Measurements from ENCODE around the gene NEB. TPM values are rescaled to one million over a fixed set of nuclear protein-coding genes. Genes with fewer than 3 reads are reported as not detected.

Gene NEB, protein sequence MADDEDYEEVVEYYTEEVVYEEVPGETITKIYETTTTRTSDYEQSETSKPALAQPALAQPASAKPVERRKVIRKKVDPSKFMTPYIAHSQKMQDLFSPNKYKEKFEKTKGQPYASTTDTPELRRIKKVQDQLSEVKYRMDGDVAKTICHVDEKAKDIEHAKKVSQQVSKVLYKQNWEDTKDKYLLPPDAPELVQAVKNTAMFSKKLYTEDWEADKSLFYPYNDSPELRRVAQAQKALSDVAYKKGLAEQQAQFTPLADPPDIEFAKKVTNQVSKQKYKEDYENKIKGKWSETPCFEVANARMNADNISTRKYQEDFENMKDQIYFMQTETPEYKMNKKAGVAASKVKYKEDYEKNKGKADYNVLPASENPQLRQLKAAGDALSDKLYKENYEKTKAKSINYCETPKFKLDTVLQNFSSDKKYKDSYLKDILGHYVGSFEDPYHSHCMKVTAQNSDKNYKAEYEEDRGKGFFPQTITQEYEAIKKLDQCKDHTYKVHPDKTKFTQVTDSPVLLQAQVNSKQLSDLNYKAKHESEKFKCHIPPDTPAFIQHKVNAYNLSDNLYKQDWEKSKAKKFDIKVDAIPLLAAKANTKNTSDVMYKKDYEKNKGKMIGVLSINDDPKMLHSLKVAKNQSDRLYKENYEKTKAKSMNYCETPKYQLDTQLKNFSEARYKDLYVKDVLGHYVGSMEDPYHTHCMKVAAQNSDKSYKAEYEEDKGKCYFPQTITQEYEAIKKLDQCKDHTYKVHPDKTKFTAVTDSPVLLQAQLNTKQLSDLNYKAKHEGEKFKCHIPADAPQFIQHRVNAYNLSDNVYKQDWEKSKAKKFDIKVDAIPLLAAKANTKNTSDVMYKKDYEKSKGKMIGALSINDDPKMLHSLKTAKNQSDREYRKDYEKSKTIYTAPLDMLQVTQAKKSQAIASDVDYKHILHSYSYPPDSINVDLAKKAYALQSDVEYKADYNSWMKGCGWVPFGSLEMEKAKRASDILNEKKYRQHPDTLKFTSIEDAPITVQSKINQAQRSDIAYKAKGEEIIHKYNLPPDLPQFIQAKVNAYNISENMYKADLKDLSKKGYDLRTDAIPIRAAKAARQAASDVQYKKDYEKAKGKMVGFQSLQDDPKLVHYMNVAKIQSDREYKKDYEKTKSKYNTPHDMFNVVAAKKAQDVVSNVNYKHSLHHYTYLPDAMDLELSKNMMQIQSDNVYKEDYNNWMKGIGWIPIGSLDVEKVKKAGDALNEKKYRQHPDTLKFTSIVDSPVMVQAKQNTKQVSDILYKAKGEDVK (N-terminal part only)
- total RNA-seq (1,157 TPM), polyA plus RNA-seq (ENCODE audit: insufficient read depth in 1 of 8, insufficient read length in 8 of 8, low replicate concordance in 1 of 8) (1,000 to 10,000 TPM in 4 of 8 donors, 100 to 1,000 TPM in 4; 673 to 1,381 (median 976) TPM)
- long read RNA-seq, donor 1, partial matches to known transcripts, result 90 of 96 reads
- long read RNA-seq, donor 1, other reads (novel, unspliced or antisense), result 5 of 96 reads
- long read RNA-seq, donor 2, partial matches to known transcripts, result 7 of 7 reads
- long read RNA-seq, donor 2, other reads (novel, unspliced or antisense), result 0 of 7 reads
- long read RNA-seq, donor 3, partial matches to known transcripts, result 721 of 725 reads
- long read RNA-seq, donor 3, other reads (novel, unspliced or antisense), result 0 of 725 reads
- long read RNA-seq, donor 4, partial matches to known transcripts, result 97 of 99 reads
- long read RNA-seq, donor 4, other reads (novel, unspliced or antisense), result 0 of 99 reads
- long read RNA-seq, donor 5, partial matches to known transcripts, result 397 of 398 reads
- long read RNA-seq, donor 5, other reads (novel, unspliced or antisense), result 0 of 398 reads
- long read RNA-seq, donor 6, partial matches to known transcripts, result 374 of 375 reads
- long read RNA-seq, donor 6, other reads (novel, unspliced or antisense), result 0 of 375 reads
- long read RNA-seq, donor 7, partial matches to known transcripts, result 174 of 177 reads
- long read RNA-seq, donor 7, other reads (novel, unspliced or antisense), result 0 of 177 reads
- long read RNA-seq, donor 8, partial matches to known transcripts, result 215 of 217 reads
- long read RNA-seq, donor 8, other reads (novel, unspliced or antisense), result 0 of 217 reads
- long read RNA-seq, donor 9, partial matches to known transcripts, result 583 of 586 reads
- long read RNA-seq, donor 9, other reads (novel, unspliced or antisense), result 0 of 586 reads
- long read RNA-seq, donor 10, partial matches to known transcripts, result 646 of 656 reads
- long read RNA-seq, donor 10, other reads (novel, unspliced or antisense), result 5 of 656 reads
- long read RNA-seq, donor 11, partial matches to known transcripts, result 198 of 202 reads
- long read RNA-seq, donor 11, other reads (novel, unspliced or antisense), result 0 of 202 reads

GRCh38 chr2:151733771-151734672, at the start of gene NEB:
NEB (minus strand) TSS chr2:151734476; CDS start chr2:151733156, 1,320 bp downstream.
- WGBS (ENCODE audit: insufficient coverage), result 17% methylated on average over 2 of the region's 11 CpGs
- Histone ChIP-seq H3K27me3 (ENCODE audit: control insufficient read depth, insufficient read depth, low read length) (no peaks in the 10 kb centered on the region), H3K27ac (ENCODE audit: low read length) (peak within 1 kb of the TSS; percentile 93), H3K36me3 (ENCODE audit: control insufficient read depth, insufficient read depth, low read length) (peaks cover 7% of the 10 kb centered on the region), H3K4me1 (ENCODE audit: control insufficient read depth, insufficient read depth, low read length) (peaks cover 8% of the 10 kb centered on the region), H3K9me3 (replicated peaks; ENCODE audit: control insufficient read depth, low read depth, low read length) (peaks cover 2% of the 10 kb centered on the region), H3K4me3 (ENCODE audit: low read length) (peak within 1 kb of the TSS; percentile 29)
- DNase-seq, result peak; percentile 87

DNA sequence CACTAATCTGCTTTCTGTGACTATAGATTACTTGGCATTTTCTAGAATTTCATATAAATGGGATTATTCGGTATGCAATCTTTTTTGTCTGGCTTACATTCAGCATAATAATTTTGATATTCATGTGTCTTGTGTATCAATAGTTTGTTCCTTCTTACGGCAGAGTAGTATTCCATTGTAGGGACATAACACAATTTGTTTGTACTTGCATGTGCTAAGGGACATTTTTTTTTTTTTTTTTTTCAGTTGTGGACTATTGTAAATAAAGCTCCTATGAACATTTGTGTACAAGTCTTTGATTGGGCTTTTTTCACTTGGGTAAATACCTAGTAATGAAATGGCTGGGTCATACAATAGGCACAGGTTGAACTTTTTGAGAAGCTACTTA, 48.9 kb upstream of the NEB start:
- no CpG with 5 or more reads among the region's 2 CpGs for WGBS (ENCODE audit: insufficient coverage)
- no peak overlapping the region for H3K27ac ChIP-seq (ENCODE audit: low read length)
- no peaks in the 10 kb centered on the region for H3K9me3 ChIP-seq (replicated peaks; ENCODE audit: control insufficient read depth, low read depth, low read length)
- H3K4me3 ChIP-seq (ENCODE audit: low read length), result no peak overlapping the region
- no peak for DNase-seq
- peaks cover 15% of the 10 kb centered on the region for H3K36me3 ChIP-seq (ENCODE audit: control insufficient read depth, insufficient read depth, low read length)
- no peaks in the 10 kb centered on the region for H3K27me3 ChIP-seq (ENCODE audit: control insufficient read depth, insufficient read depth, low read length)
- H3K4me1 ChIP-seq (ENCODE audit: control insufficient read depth, insufficient read depth, low read length), result no peaks in the 10 kb centered on the region

DNA sequence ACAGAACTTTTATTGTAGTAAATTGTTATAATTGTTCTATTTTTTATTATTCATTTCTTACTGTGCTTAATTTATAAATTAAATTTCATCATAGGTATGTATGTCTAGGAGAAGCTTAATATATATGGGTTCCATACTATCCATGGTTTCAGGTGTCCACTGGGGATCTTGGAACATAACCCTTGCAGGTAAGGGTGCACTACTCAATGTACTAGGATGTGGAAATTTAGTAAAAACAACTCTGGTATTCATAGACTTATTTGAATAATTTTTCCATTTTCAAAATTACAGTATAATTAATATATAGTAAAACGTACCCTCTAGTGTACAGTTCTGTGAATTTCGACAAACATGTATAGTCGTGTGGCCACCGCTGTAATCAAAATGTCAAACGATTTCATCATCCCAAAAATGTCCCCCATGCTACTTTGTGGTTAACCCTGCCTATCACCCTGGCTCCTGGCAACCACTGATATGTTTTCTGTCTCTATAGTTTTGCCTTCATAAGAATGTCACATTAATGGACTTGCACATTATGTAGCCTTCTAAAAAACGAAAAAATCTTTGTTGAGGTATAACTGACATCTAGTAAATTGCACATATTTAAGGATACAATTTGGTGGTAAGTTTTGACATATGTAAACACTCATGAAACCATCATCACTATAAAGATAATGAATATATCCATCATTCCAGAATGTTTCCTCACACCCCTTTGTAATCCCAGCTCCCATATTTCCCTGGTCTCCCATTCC, 48.3 kb upstream of the NEB start:
- peaks cover 15% of the 10 kb centered on the region for H3K36me3 ChIP-seq (ENCODE audit: control insufficient read depth, insufficient read depth, low read length)
- WGBS (ENCODE audit: insufficient coverage), result 78% methylated on average over 3 of the region's 6 CpGs
- no peaks in the 10 kb centered on the region for H3K27me3 ChIP-seq (ENCODE audit: control insufficient read depth, insufficient read depth, low read length)
- H3K9me3 ChIP-seq (replicated peaks; ENCODE audit: control insufficient read depth, low read depth, low read length), result no peaks in the 10 kb centered on the region
- no peak for DNase-seq
- no peak overlapping the region for H3K27ac ChIP-seq (ENCODE audit: low read length)
- no peak overlapping the region for H3K4me3 ChIP-seq (ENCODE audit: low read length)
- H3K4me1 ChIP-seq (ENCODE audit: control insufficient read depth, insufficient read depth, low read length), result no peaks in the 10 kb centered on the region

GRCh38 chr2:151781642-151782041, 47.4 kb upstream of the NEB start:
- H3K9me3 ChIP-seq (replicated peaks; ENCODE audit: control insufficient read depth, low read depth, low read length), result no peaks in the 10 kb centered on the region
- WGBS (ENCODE audit: insufficient coverage), result 90% methylated on average over 2 of the region's 4 CpGs

DNA sequence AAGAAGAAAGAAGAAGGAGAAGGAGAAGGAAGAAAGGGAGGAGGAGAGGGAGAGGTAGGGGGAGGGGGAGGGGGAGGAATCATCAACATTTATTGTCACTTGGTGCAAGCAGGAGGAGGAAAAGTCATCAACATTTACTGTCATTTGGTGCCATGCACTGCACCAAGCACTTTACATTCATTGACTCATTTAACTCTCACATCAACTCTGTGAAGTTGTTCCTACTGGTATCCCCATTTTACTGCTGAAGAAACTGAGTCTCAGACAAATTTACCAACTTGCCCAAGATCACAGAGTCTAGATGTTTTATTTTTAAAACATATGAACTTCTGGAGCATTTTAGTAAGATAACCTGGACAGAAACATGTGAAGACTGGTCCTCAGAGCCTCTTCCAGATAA, 46.7 kb upstream of the NEB start:
- no peaks in the 10 kb centered on the region for H3K4me1 ChIP-seq (ENCODE audit: control insufficient read depth, insufficient read depth, low read length)
- no peak overlapping the region for H3K4me3 ChIP-seq (ENCODE audit: low read length)
- no peaks in the 10 kb centered on the region for H3K9me3 ChIP-seq (replicated peaks; ENCODE audit: control insufficient read depth, low read depth, low read length)
- no peaks in the 10 kb centered on the region for H3K27me3 ChIP-seq (ENCODE audit: control insufficient read depth, insufficient read depth, low read length)
- no peak overlapping the region for H3K27ac ChIP-seq (ENCODE audit: low read length)
- DNase-seq, result no peak
- H3K36me3 ChIP-seq (ENCODE audit: control insufficient read depth, insufficient read depth, low read length), result peaks cover 25% of the 10 kb centered on the region

More at GRCh38 chr2:151781642-151782041, 47.4 kb upstream of the NEB start:
- Histone ChIP-seq H3K36me3 (ENCODE audit: control insufficient read depth, insufficient read depth, low read length) (peaks cover 20% of the 10 kb centered on the region), H3K27ac (ENCODE audit: low read length) (no peak overlapping the region), H3K4me3 (ENCODE audit: low read length) (no peak overlapping the region), H3K4me1 (ENCODE audit: control insufficient read depth, insufficient read depth, low read length) (no peaks in the 10 kb centered on the region), H3K27me3 (ENCODE audit: control insufficient read depth, insufficient read depth, low read length) (no peaks in the 10 kb centered on the region)
- no peak for DNase-seq

GRCh38 chr2:151777935-151778334, 43.7 kb upstream of the NEB start:
- Histone ChIP-seq H3K4me1 (ENCODE audit: control insufficient read depth, insufficient read depth, low read length) (peaks cover 3% of the 10 kb centered on the region), H3K27ac (ENCODE audit: low read length) (no peak overlapping the region), H3K36me3 (ENCODE audit: control insufficient read depth, insufficient read depth, low read length) (peaks cover 24% of the 10 kb centered on the region), H3K27me3 (ENCODE audit: control insufficient read depth, insufficient read depth, low read length) (no peaks in the 10 kb centered on the region), H3K4me3 (ENCODE audit: low read length) (no peak overlapping the region), H3K9me3 (replicated peaks; ENCODE audit: control insufficient read depth, low read depth, low read length) (no peaks in the 10 kb centered on the region)
- DNase-seq, result no peak
- WGBS (ENCODE audit: insufficient coverage), result no CpG with 5 or more reads among the region's 2 CpGs

GRCh38 chr2:151777487-151777886, 43.2 kb upstream of the NEB start:
- Histone ChIP-seq H3K27me3 (ENCODE audit: control insufficient read depth, insufficient read depth, low read length) (no peaks in the 10 kb centered on the region), H3K9me3 (replicated peaks; ENCODE audit: control insufficient read depth, low read depth, low read length) (no peaks in the 10 kb centered on the region), H3K4me3 (ENCODE audit: low read length) (no peak overlapping the region), H3K36me3 (ENCODE audit: control insufficient read depth, insufficient read depth, low read length) (peaks cover 24% of the 10 kb centered on the region), H3K27ac (ENCODE audit: low read length) (no peak overlapping the region), H3K4me1 (ENCODE audit: control insufficient read depth, insufficient read depth, low read length) (peaks cover 3% of the 10 kb centered on the region)
- DNase-seq, result no peak
- no CpG with 5 or more reads among the region's 3 CpGs for WGBS (ENCODE audit: insufficient coverage)
